Erythroblast (primary cell): ENCODE measurements around the gene MOCS2.

Experiments
- GATA1 ChIP-seq: IDR thresholded peaks from 2 replicates; pipeline ENCODE4 v1.6.1; 2011; ENCODE audit warnings: low read depth, mild to moderate bottlenecking, control low read depth, low read length, moderate library complexity
- POLR2A ChIP-seq: IDR thresholded peaks from 2 replicates; pipeline ENCODE4 v1.6.1; 2011; ENCODE audit warnings: mild to moderate bottlenecking, low read length

DNA sequence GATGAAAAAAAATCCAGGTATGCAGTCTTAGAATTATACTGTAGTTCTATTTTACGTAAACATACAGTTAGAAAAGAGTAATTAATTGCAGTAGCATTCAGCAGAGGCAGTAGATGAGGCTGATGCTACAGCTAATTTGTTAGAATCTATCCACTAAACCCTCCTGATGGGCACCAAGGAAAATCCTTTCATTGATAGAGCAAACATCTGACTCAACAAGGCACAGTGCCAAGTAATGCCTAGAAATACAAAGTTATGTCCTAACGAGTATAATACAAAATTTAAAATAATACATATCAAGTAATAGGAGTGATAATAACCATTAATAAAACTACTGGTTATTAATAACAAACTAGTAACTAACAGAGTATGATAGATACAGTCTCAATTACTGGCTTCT, 9.0 kb downstream of the MOCS2 start:
- no peak for TF ChIP-seq POLR2A
- TF ChIP-seq GATA1: no peak
